Body of pancreas (tissue), 4 donors: ENCODE measurements around the gene SHISA5.

Experiments
- POLR2A ChIP-seq, 3 donors: fragments of 450-650 bp; IDR thresholded peaks; one replicate each; pipeline ENCODE4 v1.6.1; 2016; ENCODE audit warnings: antibody characterized with exemption in 3 of 3, mild to moderate bottlenecking in 2 of 3
- TF ChIP-seq, protein P1 (sequence below), 7 experiments: fragments of 450-650 bp in 4 of 7; fragments of 200-600 bp in 3 of 7; sonication (generic) in 3 of 7; IDR thresholded peaks; one replicate each; pipeline ENCODE4 v1.5.1; 2016 to 2019; ENCODE audit warnings: antibody characterized with exemption in 7 of 7

DNA sequence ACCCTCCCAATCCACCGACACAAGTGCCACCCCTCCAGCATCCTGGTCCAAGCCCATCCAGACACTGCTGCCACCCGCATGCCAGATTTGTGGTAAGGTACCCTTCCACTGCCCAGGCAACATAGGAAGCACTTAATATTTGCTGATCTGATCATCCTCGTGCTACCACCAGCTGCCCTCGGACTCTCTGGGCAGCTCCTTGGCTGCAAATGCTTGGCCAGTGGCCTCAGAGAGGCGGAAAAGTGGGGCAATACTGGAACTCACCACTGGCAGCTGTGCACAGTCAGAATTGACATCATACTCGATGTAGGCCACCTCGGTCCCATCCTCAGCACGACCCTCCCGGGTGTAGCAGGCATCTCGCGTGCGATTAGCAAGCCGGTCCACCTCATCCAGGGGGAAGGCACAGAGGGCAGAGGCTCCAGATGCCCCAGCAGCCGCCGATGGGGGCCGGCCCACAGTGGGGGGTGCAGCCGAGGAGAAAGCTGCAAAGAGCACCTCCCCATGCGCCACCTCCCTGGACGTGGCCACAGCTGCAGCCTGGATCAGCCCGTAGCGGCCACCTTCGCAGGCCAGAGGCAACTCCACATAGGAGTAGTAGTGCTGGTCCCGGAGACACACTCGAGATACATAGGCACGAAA is 80.6 kb downstream of the SHISA5 start:
- TF ChIP-seq, protein P1, sequence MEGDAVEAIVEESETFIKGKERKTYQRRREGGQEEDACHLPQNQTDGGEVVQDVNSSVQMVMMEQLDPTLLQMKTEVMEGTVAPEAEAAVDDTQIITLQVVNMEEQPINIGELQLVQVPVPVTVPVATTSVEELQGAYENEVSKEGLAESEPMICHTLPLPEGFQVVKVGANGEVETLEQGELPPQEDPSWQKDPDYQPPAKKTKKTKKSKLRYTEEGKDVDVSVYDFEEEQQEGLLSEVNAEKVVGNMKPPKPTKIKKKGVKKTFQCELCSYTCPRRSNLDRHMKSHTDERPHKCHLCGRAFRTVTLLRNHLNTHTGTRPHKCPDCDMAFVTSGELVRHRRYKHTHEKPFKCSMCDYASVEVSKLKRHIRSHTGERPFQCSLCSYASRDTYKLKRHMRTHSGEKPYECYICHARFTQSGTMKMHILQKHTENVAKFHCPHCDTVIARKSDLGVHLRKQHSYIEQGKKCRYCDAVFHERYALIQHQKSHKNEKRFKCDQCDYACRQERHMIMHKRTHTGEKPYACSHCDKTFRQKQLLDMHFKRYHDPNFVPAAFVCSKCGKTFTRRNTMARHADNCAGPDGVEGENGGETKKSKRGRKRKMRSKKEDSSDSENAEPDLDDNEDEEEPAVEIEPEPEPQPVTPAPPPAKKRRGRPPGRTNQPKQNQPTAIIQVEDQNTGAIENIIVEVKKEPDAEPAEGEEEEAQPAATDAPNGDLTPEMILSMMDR (IDR thresholded peaks at IDR 0.05) = no peak
- TF ChIP-seq POLR2A (IDR thresholded peaks at IDR 0.05) = no peak
